ENCODE data around the gene C2orf76. TPM values are rescaled to one million over a fixed set of nuclear protein-coding genes. Genes with fewer than 3 reads are reported as not detected.
A peak's percentile ranks its signal among the peaks of the same experiment; 100 is the strongest.
"Not testable (repeated sequence)": the region's sequence is repeated elsewhere in the genome, so short reads cannot be mapped to it uniquely, and the experiment has no call there.

The C2orf76 gene
- total RNA-seq, 4 donors from 2014 or later: 6.7 to 10.6 (median 9.3) TPM

- no peaks in the 10 kb centered on the region for H3K9me3 ChIP-seq
- H3K36me3 ChIP-seq: peaks cover 26% of the 10 kb centered on the region
- H3K4me3 ChIP-seq: no peak overlapping the region
- WGBS: 95% methylated on average over 3 of the region's 5 CpGs
- no peak for TF ChIP-seq POLR2AphosphoS5 (IDR thresholded peaks at IDR 0.05)
- no peak for TF ChIP-seq EP300 (IDR thresholded peaks at IDR 0.05)
- no peak for TF ChIP-seq POLR2A (IDR thresholded peaks at IDR 0.05)
- TF ChIP-seq CTCF (IDR thresholded peaks at IDR 0.05): no peak
- DNase-seq (ENCODE audit: low spot score in 2 of 2): no peak
- peaks cover 5% of the 10 kb centered on the region for H3K4me1 ChIP-seq
- H3K27me3 ChIP-seq: no peaks in the 10 kb centered on the region
- H3K27ac ChIP-seq: no peak overlapping the region
Observed at GRCh38 chr2:119376810-119377209, 10.2 kb upstream of the C2orf76 start.

GRCh38 chr2:119376406-119376805, 9.8 kb upstream of the C2orf76 start:
- not testable (repeated sequence) for H3K4me1 ChIP-seq; H3K9me3 ChIP-seq; H3K27me3 ChIP-seq; DNase-seq (ENCODE audit: low spot score in 2 of 2); H3K27ac ChIP-seq; H3K4me3 ChIP-seq
- peaks cover 30% of the 10 kb centered on the region for H3K36me3 ChIP-seq
- 94% methylated on average over 6 of the region's 6 CpGs for WGBS

- not testable (repeated sequence) for H3K9me3 ChIP-seq; H3K27me3 ChIP-seq; H3K27ac ChIP-seq; DNase-seq (ENCODE audit: low spot score in 2 of 2); H3K4me1 ChIP-seq; H3K4me3 ChIP-seq
- over 99% methylated on average over 5 of the region's 5 CpGs for WGBS
- peaks cover 53% of the 10 kb centered on the region for H3K36me3 ChIP-seq
Observed at GRCh38 chr2:119373907-119374745, 7.5 kb upstream of the C2orf76 start.

GRCh38 chr2:119372778-119373568, 6.3 kb upstream of the C2orf76 start:
- H3K27me3 ChIP-seq: no peaks in the 10 kb centered on the region
- no peaks in the 10 kb centered on the region for H3K9me3 ChIP-seq
- TF ChIP-seq EP300 (IDR thresholded peaks at IDR 0.05) (no peak), POLR2A (IDR thresholded peaks at IDR 0.05) (no peak), CTCF (IDR thresholded peaks at IDR 0.05) (no peak), POLR2AphosphoS5 (IDR thresholded peaks at IDR 0.05) (no peak)
- WGBS: 80% methylated on average over 7 of the region's 7 CpGs
- peaks cover 19% of the 10 kb centered on the region for H3K4me1 ChIP-seq
- H3K27ac ChIP-seq: peak overlapping the region; percentile 64
- no peak for DNase-seq (ENCODE audit: low spot score in 2 of 2)
- H3K4me3 ChIP-seq: no peak overlapping the region
- H3K36me3 ChIP-seq: peaks cover 59% of the 10 kb centered on the region

GRCh38 chr2:119371111-119371510, 4.5 kb upstream of the C2orf76 start:
- no peak for DNase-seq (ENCODE audit: low spot score in 2 of 2)
- peaks cover 19% of the 10 kb centered on the region for H3K4me1 ChIP-seq
- no peaks in the 10 kb centered on the region for H3K9me3 ChIP-seq
- peak overlapping the region; percentile 64 for H3K27ac ChIP-seq
- peaks cover 59% of the 10 kb centered on the region for H3K36me3 ChIP-seq
- TF ChIP-seq CTCF (IDR thresholded peaks at IDR 0.05) (no peak), POLR2A (IDR thresholded peaks at IDR 0.05) (no peak), EP300 (IDR thresholded peaks at IDR 0.05) (no peak), POLR2AphosphoS5 (IDR thresholded peaks at IDR 0.05) (no peak)
- no peak overlapping the region for H3K4me3 ChIP-seq
- no peaks in the 10 kb centered on the region for H3K27me3 ChIP-seq
- WGBS: 83% methylated on average over 6 of the region's 6 CpGs

GRCh38 chr2:119369845-119370244, 3.2 kb upstream of the C2orf76 start:
- H3K4me3 ChIP-seq: no peak overlapping the region
- H3K27ac ChIP-seq: no peak overlapping the region
- 80% methylated on average over 6 of the region's 6 CpGs for WGBS
- H3K36me3 ChIP-seq: peaks cover 59% of the 10 kb centered on the region
- peaks cover 32% of the 10 kb centered on the region for H3K4me1 ChIP-seq
- H3K9me3 ChIP-seq: no peaks in the 10 kb centered on the region
- H3K27me3 ChIP-seq: no peaks in the 10 kb centered on the region
- DNase-seq (ENCODE audit: low spot score in 2 of 2): no peak
- TF ChIP-seq POLR2AphosphoS5 (IDR thresholded peaks at IDR 0.05): no peak
- no peak for TF ChIP-seq CTCF (IDR thresholded peaks at IDR 0.05)
- TF ChIP-seq EP300 (IDR thresholded peaks at IDR 0.05): no peak
- no peak for TF ChIP-seq POLR2A (IDR thresholded peaks at IDR 0.05)
